ENCODE data around the gene USP37. TPM values are rescaled to one million over a fixed set of nuclear protein-coding genes. Genes with fewer than 3 reads are reported as not detected.

The USP37 gene
- total and polyA plus RNA-seq, 2 of the 13 experiments (the other 11 are each of a cell fraction or from before 2014, with no cell fraction given): 6.5 to 30.6 TPM

DNA sequence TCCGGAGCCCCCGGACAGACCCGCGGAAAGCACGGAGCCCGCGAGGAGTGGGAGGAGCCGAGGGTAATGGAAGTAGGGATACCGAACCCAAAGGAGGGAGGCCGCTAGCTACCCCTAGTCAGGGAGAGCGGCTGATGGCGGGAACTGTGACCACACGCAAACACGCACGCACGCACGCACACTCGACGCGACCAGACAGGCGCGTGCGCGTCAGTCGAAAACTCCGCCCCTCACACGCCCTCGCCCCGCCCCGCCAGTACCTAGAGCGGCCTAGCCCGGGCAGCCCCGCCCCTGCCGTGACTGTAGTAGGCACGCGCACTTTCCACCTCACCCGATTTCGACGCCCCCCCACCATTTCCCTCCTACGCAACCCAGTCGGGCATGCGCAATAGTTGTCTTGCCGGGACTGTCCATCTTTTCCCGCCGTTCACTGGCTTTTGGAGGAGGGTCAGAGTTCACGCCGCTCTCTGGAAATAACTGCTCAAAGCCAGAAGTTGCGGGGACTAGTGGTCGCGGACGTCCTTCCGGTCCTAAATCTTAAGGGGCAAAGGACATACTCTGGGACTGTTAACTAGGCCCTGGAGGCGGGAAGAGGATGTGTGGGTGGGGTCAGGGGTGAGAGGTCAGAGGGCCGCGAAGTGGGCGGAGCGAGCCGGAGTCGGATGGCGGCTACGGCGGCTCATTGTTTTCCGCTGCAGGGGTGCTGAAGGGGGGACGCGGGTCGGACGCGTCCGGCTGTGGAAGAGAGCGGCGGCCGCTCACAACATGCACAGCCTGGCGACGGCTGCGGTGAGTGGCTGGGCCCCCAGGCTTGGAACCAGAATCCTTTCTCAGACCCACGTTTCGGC is at the start of gene USP37, which contains the start of gene CNOT9 (continued):
- TF ChIP-seq NR2C2 (CRISPR knock-in tag; IDR thresholded peaks at IDR 0.05; ENCODE audit: borderline replicate concordance) (peak; percentile 100), ZNF782 (CRISPR knock-in tag; IDR thresholded peaks at IDR 0.05; ENCODE audit: borderline replicate concordance) (peak; percentile 87), KMT2A (CRISPR knock-in tag; IDR thresholded peaks at IDR 0.05) (peak; percentile 92), EP300 (IDR thresholded peaks at IDR 0.05; ENCODE audit: low read depth in 2 of 2, low read length in 2 of 2) (peak; percentile 67 to 70; a peak in 3 of 4 replicates), EP300 (CRISPR knock-in tag; IDR thresholded peaks at IDR 0.05; ENCODE audit: borderline replicate concordance) (0 out of 2 replicates have a peak, but pooled peaks have one; percentile 29), ZNF317 (CRISPR knock-in tag; IDR thresholded peaks at IDR 0.05) (peak; percentile 96), ZNF550 (CRISPR knock-in tag; IDR thresholded peaks at IDR 0.05; ENCODE audit: borderline replicate concordance) (no peak), PRMT3 (CRISPR knock-in tag; IDR thresholded peaks at IDR 0.05; ENCODE audit: borderline replicate concordance, low read depth) (peak; percentile 96), ZNF367 (CRISPR knock-in tag; IDR thresholded peaks at IDR 0.05; ENCODE audit: borderline replicate concordance) (peak; percentile 88), ZNF616 (CRISPR knock-in tag; IDR thresholded peaks at IDR 0.05; ENCODE audit: low read depth) (peak; percentile 98), HMG20B (CRISPR knock-in tag; conservative IDR thresholded peaks at IDR 0.05) (peak; percentile 9; the same call in 1 of the 2 replicates), ATRX (CRISPR knock-in tag; IDR thresholded peaks at IDR 0.05; ENCODE audit: borderline replicate concordance) (no peak), RORA (CRISPR knock-in tag; IDR thresholded peaks at IDR 0.05) (no peak), ZFP36L2 (CRISPR knock-in tag; IDR thresholded peaks at IDR 0.05) (no peak; the same call in 1 of the 2 replicates), ZNF549 (CRISPR knock-in tag; IDR thresholded peaks at IDR 0.05) (0 out of 2 replicates have a peak, but pooled peaks have one; percentile 43), CENPX (CRISPR knock-in tag; IDR thresholded peaks at IDR 0.05) (no peak), ZNF607 (CRISPR knock-in tag; IDR thresholded peaks at IDR 0.05; ENCODE audit: borderline replicate concordance) (peak; percentile 100), RBFOX2 (IDR thresholded peaks at IDR 0.05; ENCODE audit: low read depth, low read length) (peak; percentile 95), HOXA7 (CRISPR knock-in tag; IDR thresholded peaks at IDR 0.05) (peak; percentile 45; the same call in 1 of the 2 replicates), ZFP36 (IDR thresholded peaks at IDR 0.05; ENCODE audit: borderline replicate concordance, low read depth, low read length, partially characterized antibody) (no peak), ZNF644 (CRISPR knock-in tag; IDR thresholded peaks at IDR 0.05; ENCODE audit: low read depth) (no peak), NCOR1 (IDR thresholded peaks at IDR 0.05; ENCODE audit: borderline replicate concordance, low read length) (peak; percentile 92)
- TF ChIP-seq, protein P1, sequence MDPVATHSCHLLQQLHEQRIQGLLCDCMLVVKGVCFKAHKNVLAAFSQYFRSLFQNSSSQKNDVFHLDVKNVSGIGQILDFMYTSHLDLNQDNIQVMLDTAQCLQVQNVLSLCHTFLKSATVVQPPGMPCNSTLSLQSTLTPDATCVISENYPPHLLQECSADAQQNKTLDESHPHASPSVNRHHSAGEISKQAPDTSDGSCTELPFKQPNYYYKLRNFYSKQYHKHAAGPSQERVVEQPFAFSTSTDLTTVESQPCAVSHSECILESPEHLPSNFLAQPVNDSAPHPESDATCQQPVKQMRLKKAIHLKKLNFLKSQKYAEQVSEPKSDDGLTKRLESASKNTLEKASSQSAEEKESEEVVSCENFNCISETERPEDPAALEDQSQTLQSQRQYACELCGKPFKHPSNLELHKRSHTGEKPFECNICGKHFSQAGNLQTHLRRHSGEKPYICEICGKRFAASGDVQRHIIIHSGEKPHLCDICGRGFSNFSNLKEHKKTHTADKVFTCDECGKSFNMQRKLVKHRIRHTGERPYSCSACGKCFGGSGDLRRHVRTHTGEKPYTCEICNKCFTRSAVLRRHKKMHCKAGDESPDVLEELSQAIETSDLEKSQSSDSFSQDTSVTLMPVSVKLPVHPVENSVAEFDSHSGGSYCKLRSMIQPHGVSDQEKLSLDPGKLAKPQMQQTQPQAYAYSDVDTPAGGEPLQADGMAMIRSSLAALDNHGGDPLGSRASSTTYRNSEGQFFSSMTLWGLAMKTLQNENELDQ (CRISPR knock-in tag; IDR thresholded peaks at IDR 0.05; ENCODE audit: borderline replicate concordance): no peak; the same call in 1 of the 2 replicates
- TF ChIP-seq, protein P2, sequence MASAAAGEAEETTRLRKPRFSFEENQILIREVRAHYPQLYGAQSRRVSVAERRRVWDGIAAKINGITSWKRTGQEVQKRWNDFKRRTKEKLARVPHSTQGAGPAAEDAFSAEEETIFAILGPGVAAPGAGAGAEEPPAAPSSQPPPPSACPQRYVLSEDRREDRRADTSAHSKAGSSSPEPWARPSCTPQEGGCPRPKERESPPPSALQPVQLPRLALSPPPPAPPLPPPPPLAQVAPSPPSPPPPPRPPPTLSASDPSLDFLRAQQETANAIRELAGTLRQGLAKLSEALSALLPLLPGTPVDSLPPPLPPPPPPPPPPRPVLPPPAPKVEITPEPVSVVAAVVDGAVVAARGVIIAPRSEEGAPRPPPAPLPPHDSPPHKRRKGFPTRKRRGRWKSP (CRISPR knock-in tag; IDR thresholded peaks at IDR 0.05): no peak; the same call in 1 of the 2 replicates
- TF ChIP-seq, protein P3, sequence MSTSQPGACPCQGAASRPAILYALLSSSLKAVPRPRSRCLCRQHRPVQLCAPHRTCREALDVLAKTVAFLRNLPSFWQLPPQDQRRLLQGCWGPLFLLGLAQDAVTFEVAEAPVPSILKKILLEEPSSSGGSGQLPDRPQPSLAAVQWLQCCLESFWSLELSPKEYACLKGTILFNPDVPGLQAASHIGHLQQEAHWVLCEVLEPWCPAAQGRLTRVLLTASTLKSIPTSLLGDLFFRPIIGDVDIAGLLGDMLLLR (CRISPR knock-in tag; IDR thresholded peaks at IDR 0.05): peak; percentile 99

Data from HepG2 (cell line).